ENCODE data around the gene ROBO4.

The ROBO4 gene

GRCh38 chr11:124869856-124870387 is 27.7 kb downstream of the ROBO4 start:
- no peak for DNase-seq

- no peak for DNase-seq
These were observed 28.3 kb downstream of the ROBO4 start for GRCh38 chr11:124869331-124869730.

- DNase-seq = no peak
These were observed 29.1 kb downstream of the ROBO4 start for GRCh38 chr11:124868331-124869274.

GRCh38 chr11:124867700-124868099 is 30.0 kb downstream of the ROBO4 start:
- no peak for DNase-seq

- no peak for DNase-seq
These were observed 31.5 kb downstream of the ROBO4 start for GRCh38 chr11:124865902-124866851.

- no peak for DNase-seq
These were observed 32.3 kb downstream of the ROBO4 start, which contains the start of gene ROBO3 for GRCh38 chr11:124865181-124865901. Gene ROBO3 (plus strand): TSS chr11:124865432. CDS start chr11:124865578, 146 bp downstream.

- no peak for DNase-seq
These were observed 32.8 kb downstream of the ROBO4 start for GRCh38 chr11:124864892-124865180.

GRCh38 chr11:124864176-124864891 is 33.3 kb downstream of the ROBO4 start:
- no peak for DNase-seq

- no peak for DNase-seq
These were observed 33.9 kb downstream of the ROBO4 start for GRCh38 chr11:124863826-124864165.

- no peak for DNase-seq
These were observed 34.4 kb downstream of the ROBO4 start for GRCh38 chr11:124863137-124863825.

- DNase-seq = no peak
These were observed 36.0 kb downstream of the ROBO4 start for GRCh38 chr11:124861670-124862069.

- no peak for DNase-seq
These were observed 38.5 kb downstream of the ROBO4 start for GRCh38 chr11:124859171-124859570.

GRCh38 chr11:124846070-124846673 is 51.5 kb downstream of the ROBO4 start:
- no peak for DNase-seq

GRCh38 chr11:124844664-124845079 is 53.0 kb downstream of the ROBO4 start:
- no peak for DNase-seq

GRCh38 chr11:124843616-124843910 is 54.1 kb downstream of the ROBO4 start:
- no peak for DNase-seq

- no peak for DNase-seq
These were observed 55.4 kb downstream of the ROBO4 start for GRCh38 chr11:124842305-124842704.

GRCh38 chr11:124841840-124842239 is 55.8 kb downstream of the ROBO4 start:
- DNase-seq = no peak

- no peak for DNase-seq
These were observed 56.5 kb downstream of the ROBO4 start for GRCh38 chr11:124841201-124841600.

GRCh38 chr11:124840666-124841065 is 57.0 kb downstream of the ROBO4 start:
- no peak for DNase-seq

- no peak for DNase-seq
These were observed 57.6 kb downstream of the ROBO4 start for GRCh38 chr11:124839972-124840621.
